IPS-18a (cell line): ENCODE data around the gene SRSF9.
A peak's percentile ranks its signal among the peaks of the same experiment; 100 is the strongest.
"Not testable (repeated sequence)": the region's sequence is repeated elsewhere in the genome, so short reads cannot be mapped to it uniquely, and the experiment has no call there.

Experiments used
- H3K27ac ChIP-seq: one replicate; pipeline ENCODE4 v1.5.1; 2013; ENCODE audit warnings: low read length
- H3K27me3 ChIP-seq: one replicate; pipeline ENCODE4 v1.6.1; 2013; ENCODE audit warnings: mild to moderate bottlenecking, low read length; ENCODE audit not compliant: control insufficient read depth, insufficient read depth
- H3K36me3 ChIP-seq: one replicate; pipeline ENCODE4 v1.6.1; 2013; ENCODE audit warnings: low read depth, low read length; ENCODE audit not compliant: control insufficient read depth
- H3K4me1 ChIP-seq: one replicate; pipeline ENCODE4 v1.6.1; 2013; ENCODE audit warnings: low read depth, low read length; ENCODE audit not compliant: control insufficient read depth
- H3K4me3 ChIP-seq: one replicate; pipeline ENCODE4 v1.5.1; 2013; ENCODE audit warnings: low read length
- H3K9ac ChIP-seq: one replicate; pipeline ENCODE4 v1.6.1; 2013; ENCODE audit warnings: mild to moderate bottlenecking, low read length, moderate library complexity
- H3K9me3 ChIP-seq: one replicate; pipeline ENCODE4 v1.6.1; 2013; ENCODE audit warnings: low read depth, low read length; ENCODE audit not compliant: control insufficient read depth

The SRSF9 gene

GRCh38 chr12:120469450-120470149 is at the start of gene SRSF9:
Gene SRSF9 (minus strand): TSS chr12:120469748. CDS start chr12:120469609, 139 bp downstream.
- H3K36me3 ChIP-seq: peaks cover 20% of the 10 kb centered on the region
- H3K27me3 ChIP-seq: no peaks in the 10 kb centered on the region
- peak within 1 kb of the TSS; percentile 54 for H3K27ac ChIP-seq
- H3K9ac ChIP-seq: peak within 1 kb of the TSS; percentile 75
- H3K4me3 ChIP-seq: peak within 1 kb of the TSS; percentile 94
- no peaks in the 10 kb centered on the region for H3K9me3 ChIP-seq
- no peaks in the 10 kb centered on the region for H3K4me1 ChIP-seq

- H3K9me3 ChIP-seq, H3K9ac ChIP-seq, H3K4me3 ChIP-seq, H3K27ac ChIP-seq, H3K4me1 ChIP-seq, H3K27me3 ChIP-seq: not testable (repeated sequence)
- H3K36me3 ChIP-seq: peaks cover 18% of the 10 kb centered on the region
These were observed 49.8 kb upstream of the SRSF9 start for GRCh38 chr12:120519324-120519723.

GRCh38 chr12:120515496-120515895 is 45.9 kb upstream of the SRSF9 start:
- Histone ChIP-seq H3K4me3 (no peak overlapping the region), H3K36me3 (peaks cover 14% of the 10 kb centered on the region), H3K9ac (no peak overlapping the region), H3K9me3 (no peaks in the 10 kb centered on the region), H3K27me3 (no peaks in the 10 kb centered on the region), H3K27ac (no peak overlapping the region), H3K4me1 (no peaks in the 10 kb centered on the region)

- H3K9ac ChIP-seq: no peak overlapping the region
- H3K36me3 ChIP-seq: peaks cover 19% of the 10 kb centered on the region
- no peaks in the 10 kb centered on the region for H3K9me3 ChIP-seq
- H3K4me3 ChIP-seq: no peak overlapping the region
- no peaks in the 10 kb centered on the region for H3K27me3 ChIP-seq
- H3K4me1 ChIP-seq: no peaks in the 10 kb centered on the region
- H3K27ac ChIP-seq: no peak overlapping the region
These were observed 44.5 kb upstream of the SRSF9 start for GRCh38 chr12:120514002-120514401.

DNA sequence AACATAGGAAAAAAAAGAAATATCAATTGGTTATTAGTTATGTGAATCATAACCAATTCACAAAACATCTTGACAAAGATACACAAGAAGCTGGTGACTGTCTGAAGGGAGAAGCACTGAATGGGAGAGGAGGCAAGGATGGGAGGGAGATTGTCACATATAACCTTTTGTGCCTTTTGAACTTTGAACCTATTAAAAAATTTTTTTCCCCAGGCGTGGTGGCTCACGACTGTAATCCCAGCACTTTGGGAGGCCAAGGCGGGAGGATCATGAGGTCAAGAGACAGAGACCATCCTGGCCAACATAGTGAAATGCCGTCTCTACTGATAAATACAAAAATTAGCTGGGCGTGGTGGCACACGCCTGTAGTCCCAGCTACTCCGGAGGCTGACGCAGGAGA is 39.0 kb upstream of the SRSF9 start:
- no peaks in the 10 kb centered on the region for H3K27me3 ChIP-seq
- H3K36me3 ChIP-seq: peaks cover 16% of the 10 kb centered on the region
- no peak overlapping the region for H3K27ac ChIP-seq
- H3K4me1 ChIP-seq: peaks cover 8% of the 10 kb centered on the region
- H3K4me3 ChIP-seq: no peak overlapping the region
- no peak overlapping the region for H3K9ac ChIP-seq
- H3K9me3 ChIP-seq: no peaks in the 10 kb centered on the region

- Histone ChIP-seq H3K9ac (no peak overlapping the region), H3K4me1 (peaks cover 8% of the 10 kb centered on the region), H3K4me3 (peak overlapping the region; percentile 5), H3K27ac (no peak overlapping the region), H3K36me3 (peaks cover 18% of the 10 kb centered on the region), H3K27me3 (no peaks in the 10 kb centered on the region), H3K9me3 (no peaks in the 10 kb centered on the region)
These were observed 35.0 kb upstream of the SRSF9 start for GRCh38 chr12:120504587-120504986.

GRCh38 chr12:120500581-120500980 is 31.0 kb upstream of the SRSF9 start:
- no peak overlapping the region for H3K27ac ChIP-seq
- peaks cover 25% of the 10 kb centered on the region for H3K36me3 ChIP-seq

DNA sequence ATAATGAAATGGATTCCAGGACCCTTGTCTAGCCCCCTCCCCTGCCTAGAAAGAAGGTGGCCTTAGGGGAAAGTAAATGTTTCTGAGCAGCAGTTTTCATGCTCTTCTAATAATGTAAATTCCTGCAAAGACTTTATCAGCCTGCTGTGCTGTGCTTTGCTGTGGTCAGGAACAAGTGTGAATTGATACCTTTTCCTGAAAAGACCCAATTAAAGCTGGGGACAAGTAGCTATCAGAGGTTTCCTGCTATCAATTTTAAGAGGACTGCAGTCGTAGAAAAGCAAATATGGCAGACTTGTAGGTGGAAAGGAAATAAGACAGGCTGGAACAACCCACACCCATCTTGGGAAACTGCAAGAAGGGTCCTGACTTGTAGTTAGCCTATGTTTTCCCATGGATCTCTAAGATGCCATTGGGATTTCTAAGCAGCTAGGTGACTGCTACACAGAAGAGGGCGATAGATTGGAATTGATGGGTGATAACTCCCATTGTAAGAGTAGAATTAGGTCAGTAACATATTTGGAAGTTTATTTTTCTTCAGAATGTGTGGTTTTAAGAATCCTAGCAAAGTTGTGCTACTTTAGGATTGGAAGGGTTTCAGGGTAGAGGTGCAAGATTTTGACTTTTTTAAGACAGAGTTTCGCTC is 29.4 kb upstream of the SRSF9 start:
- H3K27me3 ChIP-seq: no peaks in the 10 kb centered on the region
- H3K4me1 ChIP-seq: no peaks in the 10 kb centered on the region
- H3K4me3 ChIP-seq: no peak overlapping the region
- peaks cover 25% of the 10 kb centered on the region for H3K36me3 ChIP-seq
- no peak overlapping the region for H3K9ac ChIP-seq
- no peaks in the 10 kb centered on the region for H3K9me3 ChIP-seq
- H3K27ac ChIP-seq: no peak overlapping the region

More at GRCh38 chr12:120500581-120500980, 31.0 kb upstream of the SRSF9 start:
- H3K4me1 ChIP-seq: peaks cover 8% of the 10 kb centered on the region
- H3K9me3 ChIP-seq: no peaks in the 10 kb centered on the region
- no peak overlapping the region for H3K4me3 ChIP-seq
- no peak overlapping the region for H3K9ac ChIP-seq
- H3K27me3 ChIP-seq: no peaks in the 10 kb centered on the region

- Histone ChIP-seq H3K4me3 (peak overlapping the region; percentile 81), H3K36me3 (peaks cover 16% of the 10 kb centered on the region), H3K27me3 (no peaks in the 10 kb centered on the region), H3K9me3 (no peaks in the 10 kb centered on the region), H3K4me1 (no peaks in the 10 kb centered on the region), H3K9ac (peak overlapping the region; percentile 78), H3K27ac (no peak overlapping the region)
These were observed 28.1 kb upstream of the SRSF9 start for GRCh38 chr12:120497524-120498150.

DNA sequence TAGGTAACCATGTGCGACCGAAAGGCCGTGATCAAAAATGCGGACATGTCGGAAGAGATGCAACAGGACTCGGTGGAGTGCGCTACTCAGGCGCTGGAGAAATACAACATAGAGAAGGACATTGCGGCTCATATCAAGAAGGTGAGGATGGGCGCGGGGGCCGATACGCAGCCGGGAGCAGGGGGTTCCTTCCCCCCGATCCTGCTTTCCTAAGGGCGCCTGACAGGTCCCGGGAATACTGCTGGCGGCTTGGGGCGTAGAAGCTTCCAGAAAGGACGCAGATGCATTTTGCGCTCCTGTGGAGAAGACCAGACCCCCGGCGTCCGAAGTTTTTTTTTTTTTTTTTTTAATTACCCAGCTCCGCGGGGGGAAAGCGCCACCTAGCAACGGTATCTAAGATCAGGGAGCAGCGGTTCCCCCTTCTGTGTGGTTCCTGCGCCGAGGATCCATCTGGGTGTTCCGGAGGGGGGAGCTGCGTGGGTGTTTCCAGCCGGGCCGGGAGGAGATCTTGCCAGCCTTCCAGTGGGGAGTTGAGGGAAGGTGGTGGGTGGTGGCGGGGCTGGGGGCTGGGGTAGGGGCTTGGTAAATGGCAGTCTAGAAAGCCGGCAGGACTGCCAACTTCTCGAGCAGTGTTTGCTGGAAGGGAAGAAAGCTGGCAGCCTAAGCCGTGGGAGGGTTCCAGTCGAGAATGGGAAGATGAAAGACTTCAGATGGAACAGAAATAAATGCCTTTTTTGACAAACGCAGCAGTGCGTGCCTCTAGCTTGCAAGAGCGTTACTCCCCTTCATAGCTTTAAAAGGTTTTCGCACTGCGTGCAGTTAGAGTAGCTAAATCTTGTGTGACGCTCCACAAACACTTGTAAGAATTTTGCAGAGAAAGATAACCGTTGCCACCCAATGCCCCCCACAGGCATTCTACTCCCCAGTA is 27.1 kb upstream of the SRSF9 start:
- Histone ChIP-seq H3K27ac (peak overlapping the region; percentile 27), H3K27me3 (no peaks in the 10 kb centered on the region), H3K9me3 (no peaks in the 10 kb centered on the region), H3K36me3 (peaks cover 16% of the 10 kb centered on the region), H3K4me3 (peak overlapping the region; percentile 81), H3K9ac (peak overlapping the region; percentile 78), H3K4me1 (no peaks in the 10 kb centered on the region)
